NCI-H2081 treated with DMSO at 0.1 percent for 48 hours (cell line): ENCODE results near the gene NANOS3.

Experiments
- DNase-seq: peaks from one replicate; lab custom pipeline; 2025; lab: John Stamatoyannopoulos, UW

Gene NANOS3

GRCh38 chr19:13876834-13877233 is at the start of gene NANOS3:
NANOS3 (plus strand) TSS chr19:13877134; CDS start chr19:13877249, 115 bp downstream.
- no peak for DNase-seq

GRCh38 chr19:13827656-13828055 is 49.3 kb upstream of the NANOS3 start:
- DNase-seq = no peak

- no peak for DNase-seq
Measured at GRCh38 chr19:13830114-13830740, 46.7 kb upstream of the NANOS3 start.

DNA sequence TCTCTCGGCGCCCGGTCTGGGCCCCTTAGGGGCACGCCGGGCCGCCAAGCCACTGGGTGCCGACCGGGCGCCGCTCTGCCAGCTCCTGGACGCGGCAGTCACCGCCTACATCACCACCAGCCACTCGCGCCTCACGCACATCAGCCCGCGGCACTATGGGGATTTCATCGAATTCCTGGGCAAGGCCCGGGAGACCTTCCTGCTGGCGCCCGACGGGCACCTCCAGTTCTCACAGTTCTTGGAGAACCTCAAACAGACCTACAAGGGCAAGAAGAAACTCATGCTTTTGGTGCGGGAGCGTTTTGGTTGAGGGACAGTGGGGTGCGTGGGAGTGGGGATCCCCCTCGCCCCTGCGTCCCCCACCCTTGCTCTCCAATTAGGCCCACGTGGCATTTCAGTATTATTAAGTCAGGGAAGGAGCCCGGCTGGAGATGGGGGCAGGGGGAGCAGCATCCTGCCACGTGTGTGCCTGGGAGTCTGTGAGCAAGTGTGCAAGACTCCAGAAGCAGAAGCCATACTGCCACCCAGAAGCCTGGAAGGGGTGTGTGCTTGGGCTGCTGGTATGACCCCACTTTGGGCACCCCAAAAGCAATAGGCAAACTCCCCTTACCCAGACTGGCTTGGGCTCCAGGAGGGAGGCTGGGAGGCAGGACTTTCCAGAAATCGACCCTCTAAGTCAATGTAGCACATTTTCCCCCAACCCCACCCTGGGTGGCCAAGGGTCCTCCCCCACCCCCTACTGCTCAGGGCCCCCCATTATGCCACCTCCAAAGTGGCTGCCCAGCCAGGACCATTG is 46.0 kb upstream of the NANOS3 start:
- DNase-seq = no peak

DNA sequence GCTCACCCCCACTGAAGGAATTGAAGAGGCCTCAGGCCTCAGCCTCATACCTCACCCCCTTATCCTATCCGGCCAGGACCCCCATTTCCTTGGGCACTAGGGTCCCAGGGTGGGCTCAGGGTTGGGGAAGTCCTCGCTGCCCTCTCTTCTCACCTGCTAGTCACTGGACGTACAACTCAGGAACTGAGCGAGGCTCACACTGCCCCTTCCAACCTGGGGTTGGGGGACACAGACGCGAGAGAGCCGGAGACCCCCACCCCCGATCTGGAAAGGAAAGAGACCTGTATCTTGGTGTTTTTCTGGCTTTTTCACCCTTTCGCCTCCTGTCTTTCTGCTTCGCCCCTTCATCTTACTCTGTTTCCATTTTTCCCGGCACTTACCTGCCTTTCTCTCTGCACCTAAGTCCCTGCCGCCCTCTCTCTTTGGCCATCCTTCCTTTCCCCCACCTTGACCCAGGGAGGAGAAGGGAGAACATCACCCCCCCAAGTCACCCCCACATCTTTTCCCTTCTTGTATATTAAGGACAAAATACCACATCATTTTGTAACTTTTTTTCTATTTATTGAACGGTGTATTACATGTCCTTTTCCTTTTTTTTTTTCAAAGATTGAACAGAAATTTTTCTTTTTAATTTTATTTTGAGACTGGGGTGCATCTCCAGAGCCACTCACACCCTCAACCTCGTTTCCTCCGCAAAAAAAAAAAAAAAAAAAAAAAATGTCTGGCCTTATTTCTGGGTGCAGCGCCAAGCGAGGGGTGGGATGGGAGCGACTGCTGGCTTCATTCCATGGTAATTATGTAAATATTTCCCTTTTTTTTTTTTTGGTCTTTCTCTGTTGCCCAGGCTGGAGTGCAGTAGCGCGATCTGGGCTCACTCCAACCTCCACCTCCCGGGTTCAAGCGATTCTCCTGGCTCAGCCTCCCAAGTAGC is 45.1 kb upstream of the NANOS3 start:
- DNase-seq = no peak

- no peak for DNase-seq
Measured at GRCh38 chr19:13833330-13834243, 43.3 kb upstream of the NANOS3 start.

- no peak for DNase-seq
Measured at GRCh38 chr19:13834244-13835069, 42.5 kb upstream of the NANOS3 start.

DNA sequence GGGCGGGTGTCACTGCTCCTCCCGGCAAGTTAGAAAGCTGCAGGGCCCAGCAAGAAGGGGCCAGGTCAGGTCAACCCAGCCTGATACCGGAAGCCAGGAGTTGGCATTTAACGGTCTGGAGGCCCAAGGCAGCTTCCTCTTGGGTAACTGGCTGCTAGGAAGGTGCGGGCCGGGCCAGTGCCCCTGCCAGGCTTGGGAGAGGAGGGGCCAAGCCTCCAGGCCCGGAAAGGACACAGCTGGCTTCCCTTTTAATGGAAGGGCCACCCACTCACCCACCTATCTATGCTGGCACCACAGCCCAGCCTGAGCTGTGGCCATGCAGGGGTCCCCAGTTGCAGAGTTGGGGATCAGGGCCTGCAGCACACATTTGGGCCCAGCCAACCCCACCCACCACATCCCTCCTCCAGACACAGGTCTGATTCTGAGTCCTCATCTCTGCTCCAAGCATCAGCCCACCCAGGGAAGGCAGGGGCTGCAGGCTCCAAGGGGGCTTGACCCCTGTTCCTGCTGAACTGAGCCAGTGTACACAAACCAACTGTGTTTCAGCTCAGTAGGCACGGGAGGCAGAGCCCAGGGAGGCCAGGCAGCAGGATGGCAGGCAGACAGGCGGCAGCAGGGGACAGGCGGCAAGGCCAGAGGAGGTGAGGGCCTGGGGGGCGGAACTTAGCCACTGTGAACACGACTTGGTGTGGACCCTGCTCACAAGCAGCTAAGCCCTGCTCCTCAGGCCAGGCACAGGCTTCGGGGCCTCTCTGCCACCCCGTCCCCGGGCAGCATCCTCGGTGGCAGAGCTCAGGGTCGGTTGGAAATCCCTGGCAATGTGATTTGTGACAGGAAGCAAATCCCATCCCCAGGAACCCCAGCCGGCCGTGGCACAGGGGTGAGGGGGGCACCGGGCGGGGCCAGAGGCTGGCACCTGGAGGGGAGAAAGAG is 40.9 kb upstream of the NANOS3 start:
- DNase-seq = no peak

GRCh38 chr19:13838435-13839129 is 38.4 kb upstream of the NANOS3 start:
- DNase-seq = no peak

DNA sequence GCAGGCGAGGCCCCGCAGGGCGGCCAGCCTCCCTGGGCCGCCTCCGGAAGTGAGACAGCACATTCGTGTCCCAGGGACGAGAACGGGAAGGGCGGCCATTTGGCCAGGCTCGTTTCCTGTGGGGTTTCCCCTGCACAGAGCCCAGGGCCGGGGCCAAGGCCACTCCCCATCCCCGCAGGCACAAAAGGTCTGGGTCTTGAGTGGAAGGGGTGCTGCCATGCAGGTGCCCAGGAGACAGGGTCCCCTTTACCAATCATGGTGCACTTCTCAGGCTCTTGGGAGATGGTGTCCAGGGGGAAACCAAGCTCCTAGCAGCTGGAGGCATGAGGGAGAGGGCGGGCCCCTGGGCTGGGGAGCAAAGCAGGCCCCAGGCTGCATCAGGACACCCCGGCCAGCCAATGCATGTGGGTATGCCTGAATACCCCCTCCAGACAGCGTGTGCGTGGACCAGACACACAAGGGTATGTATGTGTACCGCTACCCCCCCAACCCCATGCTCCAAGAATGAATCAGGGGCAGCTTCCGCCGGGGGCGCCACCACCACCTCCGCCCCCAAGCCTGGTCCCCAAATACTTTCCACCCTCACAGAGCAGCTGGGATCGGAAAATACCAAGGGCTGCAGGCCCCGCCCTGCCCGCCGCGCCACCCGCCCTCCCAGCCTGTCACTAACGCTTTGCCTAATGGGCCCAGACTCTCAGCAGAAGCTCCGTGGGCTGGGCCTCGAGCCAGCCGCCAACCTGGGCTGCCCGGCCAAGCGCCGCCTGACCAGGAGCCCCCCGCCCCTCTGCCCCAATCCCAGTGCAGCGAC is 37.6 kb upstream of the NANOS3 start:
- no peak for DNase-seq

GRCh38 chr19:13839938-13840304 is 37.0 kb upstream of the NANOS3 start:
- DNase-seq = no peak

- no peak for DNase-seq
Measured at GRCh38 chr19:13840305-13841085, 36.4 kb upstream of the NANOS3 start.

GRCh38 chr19:13841086-13841961 is 35.6 kb upstream of the NANOS3 start:
- DNase-seq = no peak

GRCh38 chr19:13841962-13842290 is 35.0 kb upstream of the NANOS3 start:
- no peak for DNase-seq

DNA sequence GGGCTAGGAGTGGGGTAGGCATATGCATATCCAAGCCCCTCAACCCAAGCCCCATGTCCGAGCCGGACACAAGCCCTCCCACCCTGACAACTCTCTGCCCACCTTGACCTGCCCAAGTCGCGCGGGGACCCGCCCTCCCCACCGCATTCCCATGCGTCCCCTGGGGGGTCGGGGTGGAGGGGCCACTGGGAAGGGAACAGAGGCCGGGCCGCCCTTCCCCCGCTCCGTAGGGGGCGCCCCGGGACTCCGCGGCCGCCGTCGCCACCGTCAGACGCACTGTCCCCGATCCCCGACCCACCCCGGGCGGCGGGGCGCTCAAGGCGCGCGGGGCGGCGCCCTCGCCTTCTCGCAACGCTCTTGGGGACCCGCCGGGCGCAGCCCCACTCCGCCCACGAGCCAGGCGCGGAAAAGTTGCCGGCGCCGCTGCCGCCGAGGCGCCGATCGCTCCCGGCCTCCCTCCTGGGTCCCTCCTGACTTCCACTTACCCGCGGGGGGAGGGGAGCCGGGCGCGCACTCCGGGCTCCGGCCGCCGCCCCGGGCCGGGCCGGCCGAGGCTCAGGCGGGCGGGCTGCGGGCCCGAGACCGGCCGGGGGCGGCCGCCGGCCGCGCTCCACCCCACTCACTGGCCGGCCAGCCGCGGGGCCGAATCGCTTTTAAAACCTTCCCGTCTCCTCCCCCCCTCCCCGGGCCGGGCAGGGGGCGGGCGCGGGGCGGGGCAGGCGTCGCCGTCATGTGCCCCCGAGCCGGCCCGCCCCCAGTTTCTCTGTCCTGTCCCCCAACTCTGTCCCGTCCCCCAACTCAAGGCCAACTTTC is 34.4 kb upstream of the NANOS3 start:
- DNase-seq = no peak
